Umbilical cord (tissue), 2 donors: ENCODE measurements around the gene UBAP2. TPM values are rescaled to one million over a fixed set of nuclear protein-coding genes. Genes with fewer than 3 reads are reported as not detected.
"Not testable (repeated sequence)": the region's sequence is repeated elsewhere in the genome, so short reads cannot be mapped to it uniquely, and the experiment has no call there.

ENCODE experiments used
- DNase-seq: peaks from one replicate; pipeline ENCODE4 v3.0.0-alpha.2; 2015; ENCODE audit warnings: low spot score
- total RNA-seq: library from RNA; depleted of rRNA; stranded (reverse); fragments of >200 nt; gene quantifications from one replicate; pipeline ENCODE4 v1.2.3, GENCODE V29; 2014; ENCODE audit warnings: low replicate concordance; ENCODE audit not compliant: insufficient read depth

The UBAP2 gene
- total RNA-seq, 1 donor from 2014 or later, result 31.5 TPM

DNA sequence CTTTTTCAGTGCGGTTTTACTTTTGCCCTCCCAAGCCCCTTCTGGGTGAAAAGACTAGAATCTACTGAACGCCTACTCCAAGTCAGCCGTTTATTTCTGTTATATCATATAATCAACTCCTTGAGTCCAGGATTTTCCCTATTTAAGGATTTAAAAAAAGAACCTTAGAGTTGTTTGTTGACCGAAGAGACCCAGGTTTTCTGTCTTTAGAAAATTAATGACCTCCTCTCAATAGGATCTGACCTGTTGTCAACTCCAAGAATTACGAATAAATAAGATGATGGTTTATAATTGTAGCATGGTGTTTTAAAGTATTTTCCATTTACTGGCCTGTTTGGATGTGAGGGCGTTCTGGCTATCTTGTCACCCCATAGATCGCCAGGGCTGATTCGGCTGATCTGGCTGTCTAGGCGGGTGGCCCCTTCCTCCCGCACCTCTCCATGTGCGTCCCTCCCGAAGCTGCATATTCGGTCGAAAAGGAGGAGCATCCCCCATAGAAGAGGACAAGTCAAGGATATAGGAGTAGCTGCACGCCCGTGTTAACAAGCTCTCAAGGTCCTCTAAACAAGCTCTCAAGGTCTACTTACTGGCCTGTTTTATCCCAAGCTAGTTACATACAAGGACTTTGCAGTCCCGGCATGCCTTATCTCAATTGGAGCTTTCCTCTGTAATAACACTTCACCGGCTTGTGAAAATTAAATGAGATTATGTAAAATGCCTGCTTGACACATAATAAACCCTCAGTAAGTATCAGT, 1.1 kb upstream of the UBAP2 start:
- DNase-seq, result no peak

- DNase-seq, result no peak
Measured at GRCh38 chr9:34047864-34048726, 592 bp downstream of the UBAP2 start.

GRCh38 chr9:34046784-34047379, 1.8 kb downstream of the UBAP2 start:
- DNase-seq, result no peak

DNA sequence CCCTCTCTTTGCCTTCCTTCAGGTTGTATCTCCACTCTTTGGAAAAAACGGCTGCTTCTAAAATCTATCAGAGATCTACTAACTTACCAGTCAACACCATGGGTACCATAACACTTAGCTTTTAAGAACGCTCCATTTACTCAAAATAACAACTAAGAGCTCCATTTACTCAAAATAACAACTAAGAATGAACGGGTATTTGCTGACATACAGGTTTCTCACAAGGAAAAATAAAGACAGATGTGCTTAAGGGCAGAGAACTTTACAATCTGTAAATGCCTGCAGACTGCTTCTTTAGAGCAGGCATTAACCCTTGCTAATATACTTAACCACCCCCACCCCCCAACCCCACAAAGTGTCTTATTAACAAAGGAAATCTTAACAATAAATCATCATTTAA, 2.8 kb downstream of the UBAP2 start:
- no peak for DNase-seq

DNA sequence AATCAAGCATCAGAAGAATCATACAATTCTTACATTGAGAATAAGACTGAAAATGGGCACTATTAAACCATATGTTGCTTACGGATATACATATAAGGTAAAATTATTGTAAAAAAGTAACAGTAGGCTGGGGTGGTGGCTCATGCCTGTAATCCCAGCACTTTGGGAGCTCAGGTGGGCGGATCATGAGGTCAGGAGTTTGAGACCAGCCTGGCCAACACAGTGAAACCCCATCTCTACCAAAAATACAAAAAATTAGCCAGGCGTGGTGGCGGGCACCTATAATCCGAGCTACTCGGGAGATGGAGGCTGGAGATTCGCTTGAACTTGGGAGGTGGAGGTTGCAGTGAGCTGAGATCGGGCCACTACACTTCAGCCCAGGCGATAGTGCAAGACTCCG, 6.6 kb downstream of the UBAP2 start:
- not testable (repeated sequence) for DNase-seq

- not testable (repeated sequence) for DNase-seq
Measured at GRCh38 chr9:34038851-34039250, 9.8 kb downstream of the UBAP2 start.

- DNase-seq, result no peak
Measured at GRCh38 chr9:34037626-34038025, 11.1 kb downstream of the UBAP2 start.

DNA sequence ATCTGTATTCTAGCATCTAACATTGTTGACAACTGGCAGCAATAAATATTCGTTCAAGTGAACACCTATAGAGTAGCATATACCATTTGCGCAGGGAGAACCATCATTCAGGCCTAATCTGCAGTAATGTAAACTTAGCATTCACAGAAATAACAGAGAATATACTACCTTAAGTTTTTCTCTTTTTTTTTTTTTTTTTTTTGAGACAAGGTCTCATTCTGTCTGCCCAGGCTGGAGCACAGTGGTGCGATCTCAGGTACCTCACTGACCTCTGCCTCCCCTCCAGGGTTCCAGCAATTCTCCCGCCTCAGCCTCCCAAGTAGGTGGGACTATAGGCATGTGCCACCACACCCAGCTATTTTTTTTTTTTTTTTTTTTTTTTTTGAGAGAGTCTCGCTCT, 12.1 kb downstream of the UBAP2 start:
- no peak for DNase-seq

DNA sequence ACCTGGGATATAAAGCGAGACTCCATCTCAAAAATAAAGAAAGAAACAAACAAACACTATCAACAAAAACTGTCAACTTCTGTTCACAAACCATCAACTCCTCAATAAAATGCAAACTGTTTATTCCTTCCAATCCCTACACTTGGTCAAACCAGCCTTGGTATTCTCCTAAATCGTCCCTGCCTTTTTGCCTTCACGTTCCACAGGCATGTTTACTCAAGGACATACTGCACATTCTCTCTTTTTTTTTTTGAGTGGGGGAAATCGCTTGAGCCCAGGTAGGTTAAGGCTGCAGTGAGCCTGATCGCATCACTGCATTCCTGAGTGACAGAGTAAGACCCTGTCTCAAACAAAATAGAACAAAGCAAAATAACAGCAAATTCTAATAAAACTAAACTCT, 13.0 kb downstream of the UBAP2 start:
- no peak for DNase-seq

DNA sequence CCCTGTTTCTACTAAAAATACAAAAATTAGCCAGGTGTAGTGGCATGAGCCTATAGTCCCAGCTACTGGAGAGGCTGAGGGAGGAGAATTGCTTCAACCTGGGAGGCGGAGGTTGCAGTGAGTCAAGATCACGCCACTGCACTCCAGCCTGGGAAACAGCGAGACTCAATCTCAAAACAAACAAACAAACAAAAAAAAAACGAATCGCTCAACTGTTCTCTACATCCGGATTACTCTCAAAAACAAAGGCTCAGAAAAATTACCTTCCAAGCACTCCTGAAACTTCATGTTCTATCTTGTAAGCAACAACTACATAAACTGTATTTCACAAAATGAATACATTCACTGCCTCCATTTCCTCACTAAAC, 14.0 kb downstream of the UBAP2 start:
- no peak for DNase-seq

GRCh38 chr9:34032631-34033030, 16.1 kb downstream of the UBAP2 start:
- DNase-seq, result no peak

GRCh38 chr9:34027845-34028574, 20.7 kb downstream of the UBAP2 start:
- DNase-seq, result no peak

DNA sequence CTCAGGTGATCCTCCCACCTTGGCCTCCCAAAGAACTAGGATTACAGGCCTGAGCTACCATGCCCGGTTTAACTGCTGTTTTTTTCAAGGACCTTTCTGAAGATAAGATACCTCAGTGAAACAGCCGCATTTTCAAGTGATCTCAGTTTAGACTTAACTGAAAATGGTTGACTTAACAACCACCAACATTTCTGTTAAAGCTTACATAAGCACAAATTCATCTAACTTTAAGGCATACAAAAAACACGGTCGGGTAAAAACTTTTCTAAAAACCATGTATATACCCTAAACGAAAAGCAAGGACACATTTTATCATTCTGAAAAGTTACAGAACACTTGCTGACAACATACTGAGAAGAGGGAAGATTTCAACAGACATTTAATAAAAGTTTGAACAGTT, 22.9 kb downstream of the UBAP2 start:
- DNase-seq, result no peak

DNA sequence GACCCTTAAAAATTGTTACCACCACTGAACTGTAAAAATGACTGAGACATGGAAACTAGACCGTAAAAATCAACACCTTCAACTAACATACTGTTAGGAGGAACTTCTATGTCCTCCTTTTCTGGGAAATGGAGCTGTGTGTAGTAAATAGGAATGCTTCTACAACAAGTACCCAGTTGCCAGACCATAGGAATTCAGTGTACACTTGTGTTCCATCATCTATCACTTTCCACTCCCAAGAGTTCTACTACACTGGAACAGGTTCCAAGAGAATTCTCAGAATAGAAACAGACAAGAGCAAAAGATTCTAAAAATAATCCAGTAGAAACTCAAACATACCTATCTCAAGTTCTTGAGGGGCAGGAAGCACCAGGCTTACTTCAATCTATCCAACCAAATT, 23.6 kb downstream of the UBAP2 start:
- DNase-seq, result no peak

GRCh38 chr9:34024476-34024875, 24.2 kb downstream of the UBAP2 start:
- DNase-seq, result not testable (repeated sequence)

DNA sequence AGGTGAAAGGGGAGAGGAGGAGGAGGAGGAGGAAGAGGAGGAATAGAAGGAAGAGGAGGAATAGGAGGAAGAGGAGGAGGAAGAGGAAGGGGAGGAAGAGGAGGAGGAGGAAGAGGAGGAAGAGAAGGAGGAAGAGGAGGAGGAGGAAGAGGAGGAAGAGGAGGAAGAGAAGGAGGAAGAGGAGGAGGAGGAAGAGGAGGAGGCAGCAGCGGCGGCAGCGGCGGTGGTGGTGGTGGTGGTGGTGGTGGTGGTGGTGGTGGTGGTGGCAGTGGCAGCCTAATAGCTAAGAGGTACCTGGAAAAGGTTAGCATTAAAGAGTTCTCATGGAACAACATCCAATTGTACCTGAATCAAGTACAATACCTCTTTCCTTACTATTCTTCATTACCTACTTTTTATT, 32.5 kb downstream of the UBAP2 start:
- DNase-seq, result no peak

DNA sequence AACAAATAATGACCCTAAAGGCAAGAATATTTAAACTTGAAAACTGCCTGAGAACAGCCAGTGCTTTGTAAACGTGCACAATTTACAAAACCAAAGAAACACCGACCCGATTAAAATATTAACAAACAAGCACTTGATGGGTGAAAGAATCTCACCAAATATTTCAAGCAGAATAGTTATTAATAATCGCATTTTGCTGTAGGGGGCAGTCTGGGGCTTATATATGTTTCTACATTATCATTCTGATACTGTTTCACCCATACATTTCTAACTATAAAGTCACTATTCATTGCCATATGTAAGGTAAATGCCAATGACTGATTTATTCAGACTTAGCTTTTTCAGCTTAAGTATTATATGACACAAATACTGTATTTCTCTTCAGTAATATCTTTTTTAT, 37.7 kb downstream of the UBAP2 start:
- DNase-seq, result no peak

DNA sequence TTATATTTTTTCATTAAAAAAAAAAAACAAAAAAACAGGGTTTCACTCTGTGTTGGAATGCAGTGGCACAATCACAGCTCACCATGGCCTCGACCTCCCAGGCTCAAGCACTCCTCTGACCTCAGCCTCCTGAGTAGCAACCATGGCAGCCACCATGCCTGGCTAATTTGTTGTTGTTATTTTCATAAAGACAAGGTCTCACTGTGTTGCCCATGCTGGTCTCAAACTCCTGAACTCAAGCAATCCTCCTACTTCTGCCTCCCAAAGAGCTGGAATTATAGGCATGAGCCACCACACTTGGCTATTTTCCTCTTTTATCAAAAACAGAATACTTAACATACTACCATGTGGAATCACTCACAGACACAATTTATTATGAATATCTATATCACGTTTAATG, 46.7 kb downstream of the UBAP2 start:
- DNase-seq, result no peak

DNA sequence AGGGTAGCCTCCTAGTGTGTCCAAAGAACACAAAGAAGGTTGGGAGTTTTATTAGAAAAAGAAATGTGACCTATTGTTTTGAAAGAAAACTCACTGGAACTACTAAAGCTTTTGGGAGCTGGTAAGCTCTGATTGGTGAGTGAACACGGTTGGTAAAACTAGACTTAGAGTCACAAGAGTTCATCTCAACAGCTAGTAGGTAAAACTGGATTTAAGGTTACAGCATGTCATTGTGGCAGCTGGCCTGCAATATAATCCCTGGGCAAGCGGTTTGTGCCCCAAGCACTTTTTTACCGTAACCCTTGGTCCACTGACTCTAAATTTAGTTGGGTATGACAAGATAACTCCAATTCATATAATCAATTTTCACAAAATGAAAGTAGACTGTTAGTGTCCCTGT, 47.4 kb downstream of the UBAP2 start:
- DNase-seq, result no peak

GRCh38 chr9:33995449-33995848, 53.2 kb downstream of the UBAP2 start:
- DNase-seq, result no peak

DNA sequence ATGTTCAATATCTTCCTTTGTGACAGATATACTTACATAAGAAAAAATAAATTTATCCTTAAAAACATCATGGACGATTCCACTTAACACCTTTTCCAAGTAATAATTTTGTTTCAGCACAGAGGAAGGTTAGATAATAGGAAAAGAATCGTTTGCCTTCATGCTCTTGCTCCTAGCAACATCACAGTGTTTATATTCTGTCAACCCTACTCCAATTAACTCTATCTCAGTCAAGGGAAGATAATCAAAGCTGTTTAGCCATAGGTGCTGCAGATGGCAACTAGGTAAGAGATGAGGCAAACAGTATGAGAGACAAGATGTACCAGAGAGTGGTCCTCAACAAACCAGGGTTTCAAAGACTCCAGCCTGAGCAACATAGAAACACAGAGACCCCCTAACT, 55.6 kb downstream of the UBAP2 start:
- DNase-seq, result no peak

DNA sequence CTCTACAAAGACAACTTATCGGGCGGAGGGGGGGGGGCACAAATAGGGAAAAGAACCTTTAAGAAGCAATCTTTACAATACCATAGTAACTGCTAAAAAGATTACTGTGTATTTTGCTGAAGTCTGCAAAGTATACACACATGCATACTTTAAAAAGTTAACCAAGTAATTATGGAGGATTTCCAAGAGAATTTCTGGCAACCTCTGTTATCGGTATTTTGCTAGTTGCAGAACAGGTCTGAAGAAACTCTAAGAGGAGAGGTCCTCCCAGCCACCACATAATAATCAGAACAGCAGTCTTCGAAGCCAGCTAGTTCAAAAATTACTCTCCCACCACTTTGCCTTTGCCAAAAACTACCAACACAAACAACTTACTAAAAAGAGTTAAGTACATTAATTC, 56.1 kb downstream of the UBAP2 start:
- DNase-seq, result peak; percentile 11
